HG03045 (cell line): ENCODE measurements around the gene TNFAIP8L3.

ENCODE experiments used
- ATAC-seq: cut with Tn5 transposase; IDR thresholded peaks from one replicate; pipeline ENCODE4 v1.9.1; 2021; ENCODE audit warnings: mild to moderate bottlenecking, moderate library complexity; ENCODE audit not compliant: unreplicated experiment

Gene TNFAIP8L3

GRCh38 chr15:51090753-51091152 is 4.0 kb downstream of the TNFAIP8L3 start:
- no peak for ATAC-seq

GRCh38 chr15:51089699-51090453 is 4.8 kb downstream of the TNFAIP8L3 start:
- no peak for ATAC-seq

GRCh38 chr15:51089041-51089440 is 5.7 kb downstream of the TNFAIP8L3 start:
- ATAC-seq: no peak

- no peak for ATAC-seq
Observed at GRCh38 chr15:51088585-51088984, 6.1 kb downstream of the TNFAIP8L3 start.

- no peak for ATAC-seq
Observed at GRCh38 chr15:51087513-51087912, 7.2 kb downstream of the TNFAIP8L3 start.

GRCh38 chr15:51086409-51086808 is 8.3 kb downstream of the TNFAIP8L3 start:
- ATAC-seq: no peak

- ATAC-seq: no peak
Observed at GRCh38 chr15:51085764-51086163, 8.9 kb downstream of the TNFAIP8L3 start.

GRCh38 chr15:51083641-51084166 is 11.0 kb downstream of the TNFAIP8L3 start:
- no peak for ATAC-seq

- no peak for ATAC-seq
Observed at GRCh38 chr15:51082246-51082645, 12.5 kb downstream of the TNFAIP8L3 start.

- ATAC-seq: no peak
Observed at GRCh38 chr15:51080286-51080685, 14.4 kb downstream of the TNFAIP8L3 start.

GRCh38 chr15:51079226-51079625 is 15.5 kb downstream of the TNFAIP8L3 start:
- ATAC-seq: no peak

GRCh38 chr15:51077221-51078153 is 17.2 kb downstream of the TNFAIP8L3 start:
- ATAC-seq: peak; percentile 75

GRCh38 chr15:51076524-51077220 is 18.0 kb downstream of the TNFAIP8L3 start:
- no peak for ATAC-seq

- ATAC-seq: no peak
Observed at GRCh38 chr15:51075826-51076523, 18.7 kb downstream of the TNFAIP8L3 start.

- no peak for ATAC-seq
Observed at GRCh38 chr15:51075364-51075763, 19.3 kb downstream of the TNFAIP8L3 start.

- no peak for ATAC-seq
Observed at GRCh38 chr15:51074926-51075325, 19.8 kb downstream of the TNFAIP8L3 start.

- no peak for ATAC-seq
Observed at GRCh38 chr15:51071578-51071977, 23.1 kb downstream of the TNFAIP8L3 start.

- ATAC-seq: no peak
Observed at GRCh38 chr15:51069983-51070382, 24.7 kb downstream of the TNFAIP8L3 start.

GRCh38 chr15:51067510-51067909 is 27.2 kb downstream of the TNFAIP8L3 start:
- no peak for ATAC-seq

GRCh38 chr15:51065781-51066180 is 28.9 kb downstream of the TNFAIP8L3 start:
- no peak for ATAC-seq
